Vagina (tissue), 2 donors: Measurements from ENCODE around the gene PDZD4. TPM values are rescaled to one million over a fixed set of nuclear protein-coding genes. Genes with fewer than 3 reads are reported as not detected.

Experiments
- DNase-seq, 2 donors: peaks; one replicate each; pipeline ENCODE4 v3.0.0-alpha.2; 2017; ENCODE audit errors: extremely low spot score in 2 of 2
- H3K27ac ChIP-seq: fragments of 200-600 bp; sonication (generic); one replicate; pipeline ENCODE4 v1.5.1; 2019
- H3K27me3 ChIP-seq: fragments of 200-600 bp; sonication (generic); one replicate; pipeline ENCODE4 v1.5.1; 2019
- H3K36me3 ChIP-seq, 2 donors: fragments of 200-600 bp; sonication (generic); one replicate each; pipeline ENCODE4 v1.5.1; 2017 to 2019
- H3K4me1 ChIP-seq: fragments of 200-600 bp; sonication (generic); one replicate; pipeline ENCODE4 v1.5.1; 2019
- H3K4me3 ChIP-seq, 2 donors: fragments of 200-600 bp; sonication (generic); 1 replicate in 1 of 2; 2 replicates in 1 of 2; pipeline ENCODE4 v1.5.1; 2016 to 2019
- H3K9me3 ChIP-seq: fragments of 200-600 bp; sonication (generic); one replicate; pipeline ENCODE4 v1.5.1; 2019
- POLR2A ChIP-seq, 2 donors: fragments of 450-650 bp; IDR thresholded peaks; one replicate each; pipeline ENCODE4 v1.6.1; 2017; ENCODE audit warnings: antibody characterized with exemption in 2 of 2, mild to moderate bottlenecking in 2 of 2, moderate library complexity in 2 of 2
- POLR2AphosphoS5 ChIP-seq, 2 donors: sonication (generic); formaldehyde crosslinking; IDR thresholded peaks; one replicate each; pipeline ENCODE4 v1.9.0; 2017; ENCODE audit warnings: antibody characterized with exemption in 2 of 2, mild to moderate bottlenecking in 2 of 2, low read depth in 1 of 2; ENCODE audit not compliant: insufficient read depth in 1 of 2
- intact Hi-C: fragments of 100-400 bp; cut with DNase I; formaldehyde crosslinking; loops from one replicate; pipeline ENCODE4 v1.15.1; 2023
- total RNA-seq: library from RNA; depleted of rRNA; stranded (reverse); fragments of >200 nt; gene quantifications from one replicate; pipeline ENCODE4 v1.2.3, GENCODE V29; 2016
- TF ChIP-seq, protein P1 (sequence below), 3 experiments: fragments of 450-650 bp in 2 of 3; fragments of 200-600 bp in 1 of 3; sonication (generic) in 1 of 3; IDR thresholded peaks; one replicate each; pipeline ENCODE4 v1.5.1; 2017 to 2019; ENCODE audit warnings: antibody characterized with exemption in 3 of 3, mild to moderate bottlenecking in 2 of 3, moderate library complexity in 2 of 3

Gene PDZD4
- total RNA-seq, 1 donor from 2014 or later: 10.3 TPM

- intact Hi-C loops: loop anchor here (10.0 kb wide), 1 partner anchor 145 kb away; the partner anchor contains the start of gene ARHGAP4
- DNase-seq: no peak
- Histone ChIP-seq H3K4me1 (peaks cover 18% of the 10 kb centered on the region), H3K27me3 (no peaks in the 10 kb centered on the region), H3K27ac (no peak overlapping the region), H3K36me3 (no peaks in the 10 kb centered on the region), H3K9me3 (no peaks in the 10 kb centered on the region), H3K4me3 (peak overlapping the region in 1 of 2 donors; percentile 3)
- TF ChIP-seq POLR2A (IDR thresholded peaks at IDR 0.05) (no peak), POLR2AphosphoS5 (IDR thresholded peaks at IDR 0.05; ENCODE audit: insufficient read depth in 1 of 2, low read depth in 1 of 2) (peak in 1 of 2 donors; percentile 6)
Measured at GRCh38 chrX:153779891-153780677, 50.3 kb downstream of the PDZD4 start.

DNA sequence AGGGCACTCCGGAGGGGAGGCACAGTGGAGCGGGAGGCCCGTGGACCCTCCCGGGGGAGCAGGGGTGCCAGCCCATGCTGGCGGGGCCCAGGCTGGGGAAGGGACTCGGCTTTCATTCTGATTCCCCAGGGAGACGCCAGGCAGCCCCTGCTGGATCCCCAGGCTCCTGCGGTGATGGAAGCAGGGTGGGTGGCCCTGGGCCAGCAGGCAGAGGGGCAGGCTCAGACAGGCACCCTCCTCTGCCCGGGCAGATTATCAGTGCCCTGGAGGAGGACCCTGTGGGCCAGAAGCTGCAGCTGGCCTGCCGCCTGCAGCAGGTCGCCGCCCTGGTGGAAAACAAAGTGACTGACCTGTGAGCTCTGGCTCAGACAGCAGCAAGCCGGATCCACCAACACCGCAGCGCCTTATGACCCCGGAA, 51.7 kb downstream of the PDZD4 start:
- Histone ChIP-seq H3K27ac (no peak overlapping the region), H3K4me1 (peaks cover 18% of the 10 kb centered on the region), H3K27me3 (no peaks in the 10 kb centered on the region), H3K9me3 (no peaks in the 10 kb centered on the region), H3K36me3 (no peaks in the 10 kb centered on the region), H3K4me3 (no peak overlapping the region)
- TF ChIP-seq POLR2A (IDR thresholded peaks at IDR 0.05): no peak
- no peak for TF ChIP-seq POLR2AphosphoS5 (IDR thresholded peaks at IDR 0.05; ENCODE audit: insufficient read depth in 1 of 2, low read depth in 1 of 2)
- TF ChIP-seq, protein P1, sequence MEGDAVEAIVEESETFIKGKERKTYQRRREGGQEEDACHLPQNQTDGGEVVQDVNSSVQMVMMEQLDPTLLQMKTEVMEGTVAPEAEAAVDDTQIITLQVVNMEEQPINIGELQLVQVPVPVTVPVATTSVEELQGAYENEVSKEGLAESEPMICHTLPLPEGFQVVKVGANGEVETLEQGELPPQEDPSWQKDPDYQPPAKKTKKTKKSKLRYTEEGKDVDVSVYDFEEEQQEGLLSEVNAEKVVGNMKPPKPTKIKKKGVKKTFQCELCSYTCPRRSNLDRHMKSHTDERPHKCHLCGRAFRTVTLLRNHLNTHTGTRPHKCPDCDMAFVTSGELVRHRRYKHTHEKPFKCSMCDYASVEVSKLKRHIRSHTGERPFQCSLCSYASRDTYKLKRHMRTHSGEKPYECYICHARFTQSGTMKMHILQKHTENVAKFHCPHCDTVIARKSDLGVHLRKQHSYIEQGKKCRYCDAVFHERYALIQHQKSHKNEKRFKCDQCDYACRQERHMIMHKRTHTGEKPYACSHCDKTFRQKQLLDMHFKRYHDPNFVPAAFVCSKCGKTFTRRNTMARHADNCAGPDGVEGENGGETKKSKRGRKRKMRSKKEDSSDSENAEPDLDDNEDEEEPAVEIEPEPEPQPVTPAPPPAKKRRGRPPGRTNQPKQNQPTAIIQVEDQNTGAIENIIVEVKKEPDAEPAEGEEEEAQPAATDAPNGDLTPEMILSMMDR (IDR thresholded peaks at IDR 0.05): no peak
- intact Hi-C loops: no loop called here
- DNase-seq: no peak

DNA sequence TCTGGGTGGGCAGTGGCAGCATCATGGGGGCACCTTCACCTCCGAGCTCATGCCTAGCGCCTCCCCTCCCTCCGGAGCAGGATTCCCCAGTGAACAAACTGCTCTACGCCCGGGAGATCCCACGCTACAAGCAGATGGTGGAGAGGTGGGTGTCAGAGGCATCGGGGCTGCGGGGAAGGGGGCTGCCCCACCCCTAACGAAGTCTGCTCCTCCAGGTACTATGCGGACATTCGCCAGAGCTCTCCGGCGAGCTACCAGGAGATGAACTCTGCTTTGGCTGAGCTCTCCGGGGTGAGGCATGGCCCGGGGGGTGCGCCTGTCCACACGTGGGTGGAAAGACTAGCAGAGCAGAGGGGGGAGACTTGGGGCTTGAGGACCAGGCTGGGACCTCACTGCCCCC, 52.2 kb downstream of the PDZD4 start:
- TF ChIP-seq POLR2A (IDR thresholded peaks at IDR 0.05) (no peak), POLR2AphosphoS5 (IDR thresholded peaks at IDR 0.05; ENCODE audit: insufficient read depth in 1 of 2, low read depth in 1 of 2) (no peak)
- TF ChIP-seq, protein P1 (IDR thresholded peaks at IDR 0.05): no peak
- intact Hi-C loops: no loop called here
- H3K36me3 ChIP-seq: no peaks in the 10 kb centered on the region
- peaks cover 18% of the 10 kb centered on the region for H3K4me1 ChIP-seq
- H3K4me3 ChIP-seq: no peak overlapping the region
- DNase-seq: no peak
- H3K27me3 ChIP-seq: no peaks in the 10 kb centered on the region
- H3K9me3 ChIP-seq: no peaks in the 10 kb centered on the region
- H3K27ac ChIP-seq: no peak overlapping the region

DNA sequence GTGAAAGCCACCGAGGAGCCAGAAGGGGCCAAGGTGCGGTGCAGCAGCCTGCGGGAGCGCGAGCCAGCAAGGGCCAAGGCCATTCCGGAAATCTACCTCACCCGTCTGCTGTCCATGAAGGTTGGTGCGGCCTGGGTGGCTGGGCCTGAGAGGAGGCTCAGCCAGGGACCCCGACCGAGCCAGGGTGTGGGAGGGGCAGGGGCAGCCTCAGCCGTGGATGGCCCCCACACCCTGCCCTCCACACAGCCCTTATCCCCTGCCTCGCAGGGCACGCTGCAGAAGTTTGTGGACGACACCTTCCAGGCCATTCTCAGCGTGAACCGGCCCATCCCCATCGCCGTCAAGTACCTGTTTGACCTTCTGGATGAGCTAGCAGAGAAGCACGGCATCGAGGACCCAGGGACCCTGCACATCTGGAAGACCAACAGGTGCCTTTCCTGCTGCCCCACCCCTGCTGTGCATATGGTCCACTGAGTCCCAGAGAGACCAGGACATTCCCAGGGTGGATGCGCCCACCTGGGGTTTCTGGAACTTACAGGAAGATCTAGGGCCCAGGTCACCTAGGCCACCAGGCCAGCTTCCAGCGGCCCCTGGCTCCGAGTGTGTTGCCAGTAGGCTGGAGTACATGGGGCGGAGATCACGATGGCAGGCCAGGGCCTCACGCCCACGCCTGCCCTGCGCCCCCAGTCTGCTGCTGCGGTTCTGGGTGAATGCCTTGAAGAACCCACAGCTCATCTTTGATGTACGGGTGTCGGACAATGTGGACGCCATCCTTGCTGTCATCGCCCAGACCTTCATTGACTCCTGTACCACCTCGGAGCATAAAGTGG, 52.9 kb downstream of the PDZD4 start:
- Histone ChIP-seq H3K36me3 (no peaks in the 10 kb centered on the region), H3K27ac (no peak overlapping the region), H3K4me3 (no peak overlapping the region), H3K27me3 (no peaks in the 10 kb centered on the region), H3K9me3 (no peaks in the 10 kb centered on the region), H3K4me1 (peaks cover 18% of the 10 kb centered on the region)
- intact Hi-C loops: no loop called here
- TF ChIP-seq POLR2AphosphoS5 (IDR thresholded peaks at IDR 0.05; ENCODE audit: insufficient read depth in 1 of 2, low read depth in 1 of 2) (no peak), POLR2A (IDR thresholded peaks at IDR 0.05) (no peak)
- TF ChIP-seq, protein P1 (IDR thresholded peaks at IDR 0.05): no peak
- DNase-seq: no peak

DNA sequence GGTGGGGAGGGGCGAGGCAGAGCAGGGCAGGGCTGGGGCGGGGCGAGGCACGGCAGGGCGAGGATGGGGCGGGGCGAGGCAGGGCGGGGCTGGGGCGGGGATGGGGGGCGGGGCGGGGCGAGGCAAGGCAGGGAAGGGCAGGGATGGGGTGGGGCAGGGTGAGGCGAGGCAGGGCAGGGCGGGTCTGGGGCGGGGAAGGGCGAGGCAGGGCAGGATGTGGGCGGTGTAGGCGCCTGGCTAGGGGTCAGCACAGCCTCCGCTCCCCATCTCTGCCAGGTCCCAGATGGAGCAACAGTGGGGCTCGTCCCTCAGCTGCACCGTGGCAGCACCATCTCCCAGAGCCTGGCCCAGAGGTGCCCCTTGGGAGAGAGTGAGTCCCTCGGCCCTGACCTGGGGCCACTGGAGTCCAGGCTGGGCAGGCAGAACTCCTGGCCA, 53.7 kb downstream of the PDZD4 start:
- no peak for DNase-seq
- no peaks in the 10 kb centered on the region for H3K27me3 ChIP-seq

More for the DNA sequence above, 53.7 kb downstream of the PDZD4 start:
- H3K27ac ChIP-seq: no peak overlapping the region
- intact Hi-C loops: no loop called here
- H3K9me3 ChIP-seq: no peaks in the 10 kb centered on the region
- H3K4me3 ChIP-seq: no peak overlapping the region
- TF ChIP-seq POLR2A (IDR thresholded peaks at IDR 0.05) (no peak), POLR2AphosphoS5 (IDR thresholded peaks at IDR 0.05; ENCODE audit: insufficient read depth in 1 of 2, low read depth in 1 of 2) (no peak)
- TF ChIP-seq, protein P1 (IDR thresholded peaks at IDR 0.05): no peak
- H3K36me3 ChIP-seq: no peaks in the 10 kb centered on the region
- peaks cover 15% of the 10 kb centered on the region for H3K4me1 ChIP-seq
